ENCODE results near the gene KANTR. TPM values are rescaled to one million over a fixed set of nuclear protein-coding genes. Genes with fewer than 3 reads are reported as not detected.
"Not testable (repeated sequence)": the region's sequence is repeated elsewhere in the genome, so short reads cannot be mapped to it uniquely, and the experiment has no call there.

Gene KANTR
- total RNA-seq, 2 donors from 2014 or later, result 3.3 to 6.0 TPM

DNA sequence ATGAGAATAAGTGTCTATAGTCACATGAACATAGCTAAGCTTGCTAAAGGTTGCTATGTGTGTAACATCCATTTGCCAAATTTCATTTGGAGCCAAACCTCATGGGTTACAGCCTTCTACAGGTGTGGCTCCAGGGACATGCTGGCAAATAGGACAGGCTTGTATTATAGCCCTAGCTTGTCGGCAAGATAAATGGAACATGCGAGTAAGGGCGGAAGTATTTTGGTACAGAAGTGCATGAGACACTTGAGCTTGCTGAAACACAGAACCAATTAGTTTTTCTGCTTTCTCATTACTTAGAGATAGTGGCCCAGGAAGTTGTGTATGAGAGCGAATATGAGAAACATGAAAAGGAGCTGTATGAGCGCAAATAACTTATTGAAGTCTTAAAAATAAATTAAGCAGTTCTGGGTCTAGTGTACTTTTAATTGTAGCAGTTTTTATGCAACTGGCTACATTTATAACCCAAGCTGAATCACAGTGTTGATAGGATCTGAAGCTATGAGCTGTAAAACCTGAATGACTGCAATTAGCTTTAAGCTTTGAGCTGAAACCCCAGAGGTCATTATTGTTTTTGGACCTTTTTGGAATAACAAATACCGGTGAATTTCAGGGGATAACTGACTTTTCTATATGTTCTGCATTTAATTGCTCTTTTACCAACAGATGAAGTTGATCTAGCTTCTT is 66.5 kb downstream of the KANTR start:
- Histone ChIP-seq H3K36me3 (no peaks in the 10 kb centered on the region), H3K4me1 (no peaks in the 10 kb centered on the region), H3K9me3 (no peaks in the 10 kb centered on the region), H3K27me3 (no peaks in the 10 kb centered on the region), H3K27ac (no peak overlapping the region), H3K4me3 (no peak overlapping the region)
- DNase-seq (ENCODE audit: low spot score), result no peak
- TF ChIP-seq, protein P1, sequence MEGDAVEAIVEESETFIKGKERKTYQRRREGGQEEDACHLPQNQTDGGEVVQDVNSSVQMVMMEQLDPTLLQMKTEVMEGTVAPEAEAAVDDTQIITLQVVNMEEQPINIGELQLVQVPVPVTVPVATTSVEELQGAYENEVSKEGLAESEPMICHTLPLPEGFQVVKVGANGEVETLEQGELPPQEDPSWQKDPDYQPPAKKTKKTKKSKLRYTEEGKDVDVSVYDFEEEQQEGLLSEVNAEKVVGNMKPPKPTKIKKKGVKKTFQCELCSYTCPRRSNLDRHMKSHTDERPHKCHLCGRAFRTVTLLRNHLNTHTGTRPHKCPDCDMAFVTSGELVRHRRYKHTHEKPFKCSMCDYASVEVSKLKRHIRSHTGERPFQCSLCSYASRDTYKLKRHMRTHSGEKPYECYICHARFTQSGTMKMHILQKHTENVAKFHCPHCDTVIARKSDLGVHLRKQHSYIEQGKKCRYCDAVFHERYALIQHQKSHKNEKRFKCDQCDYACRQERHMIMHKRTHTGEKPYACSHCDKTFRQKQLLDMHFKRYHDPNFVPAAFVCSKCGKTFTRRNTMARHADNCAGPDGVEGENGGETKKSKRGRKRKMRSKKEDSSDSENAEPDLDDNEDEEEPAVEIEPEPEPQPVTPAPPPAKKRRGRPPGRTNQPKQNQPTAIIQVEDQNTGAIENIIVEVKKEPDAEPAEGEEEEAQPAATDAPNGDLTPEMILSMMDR (IDR thresholded peaks at IDR 0.05), result no peak

DNA sequence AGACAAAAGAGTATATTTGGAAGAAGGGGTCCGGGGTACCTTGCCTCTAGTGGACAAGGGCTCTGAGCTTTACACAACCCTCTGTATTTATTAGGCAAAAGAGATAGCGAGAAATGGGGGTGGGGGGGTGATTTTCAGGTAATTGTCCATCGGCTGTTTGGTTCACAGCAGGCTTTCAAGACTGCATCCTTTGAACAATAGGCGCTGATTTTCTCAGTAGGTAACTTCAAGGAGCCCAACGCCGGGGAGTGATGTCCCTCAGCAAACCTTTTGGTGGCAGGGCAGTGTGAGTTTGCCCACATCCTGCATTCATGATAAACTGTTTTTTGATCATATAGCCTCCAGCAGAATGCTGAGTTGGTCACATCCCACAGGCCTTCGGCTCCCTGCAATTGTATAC is 69.5 kb downstream of the KANTR start:
- no peaks in the 10 kb centered on the region for H3K27me3 ChIP-seq
- no peaks in the 10 kb centered on the region for H3K9me3 ChIP-seq
- H3K27ac ChIP-seq, result no peak overlapping the region
- TF ChIP-seq, protein P1 (IDR thresholded peaks at IDR 0.05), result no peak
- H3K4me3 ChIP-seq, result no peak overlapping the region
- DNase-seq (ENCODE audit: low spot score), result no peak
- H3K4me1 ChIP-seq, result no peaks in the 10 kb centered on the region
- no peaks in the 10 kb centered on the region for H3K36me3 ChIP-seq

DNA sequence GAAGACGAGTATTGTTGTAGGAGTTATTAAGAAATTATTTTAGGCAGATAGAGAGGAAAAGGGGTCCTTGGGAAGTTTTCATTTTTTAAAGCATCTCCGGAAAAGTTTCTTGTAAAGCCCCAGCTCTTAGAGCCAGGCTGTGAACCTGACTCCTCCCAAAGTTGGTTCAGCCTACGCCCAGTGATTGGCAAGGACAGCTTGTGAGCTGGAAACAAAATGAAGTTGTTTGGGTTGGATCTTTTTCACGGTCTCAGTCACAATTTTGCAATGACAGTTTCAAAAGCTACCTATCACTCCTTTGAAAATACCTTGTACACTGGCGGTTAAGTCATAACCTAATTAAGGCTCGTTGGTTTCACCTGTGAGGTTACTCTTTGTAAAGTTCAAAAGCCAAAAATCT is 70.6 kb downstream of the KANTR start:
- H3K9me3 ChIP-seq; H3K27me3 ChIP-seq; H3K27ac ChIP-seq; H3K4me1 ChIP-seq; H3K4me3 ChIP-seq; H3K36me3 ChIP-seq; DNase-seq (ENCODE audit: low spot score): not testable (repeated sequence)

DNA sequence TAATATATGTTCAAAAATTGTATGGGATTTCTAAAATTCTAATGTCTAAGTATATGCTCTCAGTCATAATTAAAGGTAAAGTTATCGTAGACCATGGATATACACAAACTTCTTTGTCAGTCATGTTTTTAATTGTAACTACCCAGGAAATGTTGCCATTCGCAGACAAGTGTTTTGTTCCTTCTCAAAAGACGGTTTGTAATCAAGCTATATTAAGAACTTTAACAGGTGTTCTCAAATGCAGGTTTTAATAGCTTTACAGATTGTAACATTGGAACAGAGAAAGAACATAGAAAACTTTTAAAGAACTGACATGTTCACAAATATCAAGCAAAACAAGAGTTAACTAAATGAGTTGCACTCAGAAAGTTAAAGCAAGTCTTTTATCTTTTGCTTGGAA is 72.2 kb downstream of the KANTR start:
- H3K4me3 ChIP-seq, result no peak overlapping the region
- H3K36me3 ChIP-seq, result no peaks in the 10 kb centered on the region
- H3K4me1 ChIP-seq, result no peaks in the 10 kb centered on the region
- H3K9me3 ChIP-seq, result no peaks in the 10 kb centered on the region
- TF ChIP-seq, protein P1 (IDR thresholded peaks at IDR 0.05), result no peak
- H3K27me3 ChIP-seq, result no peaks in the 10 kb centered on the region
- H3K27ac ChIP-seq, result no peak overlapping the region
- no peak for DNase-seq (ENCODE audit: low spot score)

DNA sequence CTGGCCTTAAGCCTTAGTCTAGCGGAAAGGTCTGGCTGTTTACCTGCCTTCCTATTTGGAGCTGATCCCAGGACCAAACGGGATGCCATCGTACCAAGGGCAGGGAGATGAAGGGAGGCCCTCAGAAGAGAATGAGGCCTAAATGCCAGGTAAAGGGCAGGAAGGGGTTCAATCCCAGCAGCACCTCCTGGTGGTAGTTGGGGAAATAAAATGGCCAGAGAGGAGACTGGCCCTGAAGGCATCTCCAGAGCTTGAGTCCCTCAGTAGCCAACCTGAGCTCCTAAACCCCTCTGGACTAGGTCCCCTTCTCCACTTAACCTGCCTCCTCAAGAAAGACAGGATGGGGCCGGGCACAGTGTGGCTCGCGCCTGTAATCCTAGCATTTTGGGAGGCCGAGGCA is 77.4 kb downstream of the KANTR start:
- Histone ChIP-seq H3K36me3 (peaks cover 9% of the 10 kb centered on the region), H3K27me3 (no peaks in the 10 kb centered on the region), H3K9me3 (peaks cover 0 to 1% of the 10 kb centered on the region in 2 donors), H3K4me3 (no peak overlapping the region), H3K4me1 (no peaks in the 10 kb centered on the region), H3K27ac (no peak overlapping the region)
- DNase-seq (ENCODE audit: low spot score), result no peak
- TF ChIP-seq, protein P1 (IDR thresholded peaks at IDR 0.05), result no peak

Other genes with a start within 250 kb of the KANTR start
- gene XAGE3, start 226.1 kb upstream of the KANTR start, total RNA-seq, result not detected
- 10 to 100 TPM; 11.2 to 11.9 TPM for gene FAM156B, start 196.8 kb upstream of the KANTR start, total RNA-seq
- gene FAM156A, start 135.6 kb upstream of the KANTR start, total RNA-seq, result 1 to 10 TPM; 4.3 to 8.7 TPM
- 1 to 10 TPM in 1 of 2 donors, under 1 TPM in 1; 0.93 to 2.4 TPM for gene GPR173, start 45.4 kb upstream of the KANTR start, total RNA-seq
- 10 to 100 TPM; 39.9 to 44.0 TPM for gene TSPYL2, start 11.8 kb upstream of the KANTR start, total RNA-seq
- 10 to 100 TPM; 48.7 to 50.4 TPM for gene KDM5C, start 131.1 kb downstream of the KANTR start, total RNA-seq
- gene IQSEC2, start 187.4 kb downstream of the KANTR start, total RNA-seq, result 10 to 100 TPM; 10.7 to 13.4 TPM